Colonic mucosa (tissue), 4 donors: ENCODE measurements around the gene MYO19. TPM values are rescaled to one million over a fixed set of nuclear protein-coding genes. Genes with fewer than 3 reads are reported as not detected.

Source experiments
- DNase-seq: peaks from one replicate; pipeline ENCODE4 v3.0.0-alpha.2; 2020
- H3K27ac ChIP-seq: fragments of 200-600 bp; one replicate; pipeline ENCODE4 v1.8.0; 2021
- H3K27me3 ChIP-seq: fragments of 200-600 bp; one replicate; pipeline ENCODE4 v1.8.0; 2021
- H3K36me3 ChIP-seq: fragments of 200-600 bp; one replicate; pipeline ENCODE4 v1.8.0; 2021
- H3K4me1 ChIP-seq: fragments of 200-600 bp; one replicate; pipeline ENCODE4 v1.8.0; 2021; ENCODE audit warnings: mild to moderate bottlenecking
- H3K4me3 ChIP-seq: fragments of 200-600 bp; one replicate; pipeline ENCODE4 v1.8.0; 2021
- H3K9ac ChIP-seq, 2 donors: one replicate each; pipeline ENCODE4 v1.7.0; 2013; ENCODE audit warnings: control low read depth in 2 of 2, low read depth in 2 of 2, low read length in 2 of 2
- H3K9me3 ChIP-seq: fragments of 200-600 bp; one replicate; pipeline ENCODE4 v1.8.0; 2021
- CTCF ChIP-seq: fragments of 200-600 bp; IDR thresholded peaks from one replicate; pipeline ENCODE4 v1.8.0; 2022; ENCODE audit warnings: antibody characterized with exemption, mild to moderate bottlenecking
- intact Hi-C: fragments of 100-400 bp; cut with DNase I; formaldehyde crosslinking; loops from one replicate; pipeline ENCODE4 v1.14.1; 2022
- total RNA-seq, 2 donors: library from RNA; stranded (reverse); fragmentation: NEBNext Ultra II Directional in 1 of 2; extraction: Animal tissue kit (Norgen Biotek cat#: 25700) in 1 of 2; gene quantifications; one replicate each; pipeline ENCODE4 v1.2.1, GENCODE V29; 2021
- donor health status: healthy.
- donor health status: DM: no; HTN: no; CAD: no.
- donor health status: DM: no; HTN: no; CAD: no.

The MYO19 gene
- total RNA-seq, 2 donors from 2014 or later: 48.8 to 149 TPM

GRCh38 chr17:36504156-36504545 lies 30.5 kb downstream of the MYO19 start:
- TF ChIP-seq CTCF: no peak
- H3K27ac ChIP-seq: no peak overlapping the region
- H3K36me3 ChIP-seq: no peaks in the 10 kb centered on the region
- no peak overlapping the region for H3K4me3 ChIP-seq
- intact Hi-C loops: no loop called here
- H3K4me1 ChIP-seq: no peaks in the 10 kb centered on the region
- no peaks in the 10 kb centered on the region for H3K27me3 ChIP-seq
- no peaks in the 10 kb centered on the region for H3K9me3 ChIP-seq
- H3K9ac ChIP-seq: no peak overlapping the region
- DNase-seq: no peak

DNA sequence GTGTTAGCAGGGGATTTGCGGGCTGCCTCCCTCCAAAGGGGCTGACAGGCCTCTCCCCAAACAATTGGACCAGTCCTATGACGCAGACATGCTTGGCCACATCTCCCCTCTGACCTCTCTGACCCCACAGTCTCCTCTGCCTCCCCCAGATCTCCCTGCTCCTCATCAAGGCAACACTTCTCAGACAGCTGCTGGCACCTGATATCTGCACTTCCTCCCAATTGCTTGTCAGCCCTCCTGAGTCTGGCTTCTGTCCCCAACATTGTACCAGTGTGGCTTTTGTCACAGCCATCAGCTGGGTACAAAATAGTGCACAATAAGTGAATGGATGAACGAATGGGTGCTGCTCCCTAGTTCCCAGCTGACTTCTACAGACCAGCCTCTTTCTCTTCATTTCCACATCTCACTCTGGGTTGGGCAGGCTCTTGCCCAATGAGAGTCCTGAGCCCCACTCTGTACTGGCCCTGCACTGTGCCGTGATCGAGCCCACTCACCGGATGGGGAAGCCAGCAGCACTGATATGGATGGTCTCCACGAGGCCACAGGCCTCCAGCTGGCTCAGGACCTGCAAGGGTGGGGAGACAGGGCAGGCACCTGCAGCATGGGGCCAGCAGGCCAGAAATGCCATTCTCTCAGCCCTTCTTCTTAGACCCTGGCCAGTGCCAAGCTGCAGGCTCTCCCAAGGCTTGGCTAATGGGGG lies 31.1 kb downstream of the MYO19 start:
- Histone ChIP-seq H3K9me3 (no peaks in the 10 kb centered on the region), H3K36me3 (no peaks in the 10 kb centered on the region), H3K9ac (no peak overlapping the region), H3K4me3 (no peak overlapping the region), H3K27ac (no peak overlapping the region), H3K4me1 (no peaks in the 10 kb centered on the region), H3K27me3 (no peaks in the 10 kb centered on the region)
- intact Hi-C loops: no loop called here
- DNase-seq: no peak
- no peak for TF ChIP-seq CTCF

DNA sequence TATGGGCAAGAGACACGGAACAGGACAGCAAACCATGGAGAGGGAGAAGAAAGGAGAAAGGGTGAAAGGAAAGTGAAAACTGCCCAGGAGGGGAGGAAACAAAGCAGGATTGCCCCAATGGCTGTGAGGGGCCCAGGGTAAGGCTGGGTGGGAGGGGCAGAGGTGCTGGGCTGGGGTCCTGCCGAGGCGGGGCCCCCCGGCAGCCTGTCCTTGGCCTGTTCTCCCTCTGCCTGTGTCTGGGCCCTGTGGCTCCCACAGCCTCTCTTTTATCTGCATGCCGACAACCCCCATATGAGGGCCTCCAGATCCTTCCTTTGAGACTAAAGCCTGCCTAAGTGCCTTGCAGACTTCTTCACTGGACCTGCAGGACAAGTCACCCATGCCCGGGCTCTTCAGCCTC lies 32.7 kb downstream of the MYO19 start:
- Histone ChIP-seq H3K36me3 (no peaks in the 10 kb centered on the region), H3K4me1 (no peaks in the 10 kb centered on the region), H3K27ac (no peak overlapping the region), H3K9ac (no peak overlapping the region), H3K27me3 (no peaks in the 10 kb centered on the region), H3K4me3 (no peak overlapping the region), H3K9me3 (no peaks in the 10 kb centered on the region)
- no peak for DNase-seq
- intact Hi-C loops: no loop called here
- no peak for TF ChIP-seq CTCF

DNA sequence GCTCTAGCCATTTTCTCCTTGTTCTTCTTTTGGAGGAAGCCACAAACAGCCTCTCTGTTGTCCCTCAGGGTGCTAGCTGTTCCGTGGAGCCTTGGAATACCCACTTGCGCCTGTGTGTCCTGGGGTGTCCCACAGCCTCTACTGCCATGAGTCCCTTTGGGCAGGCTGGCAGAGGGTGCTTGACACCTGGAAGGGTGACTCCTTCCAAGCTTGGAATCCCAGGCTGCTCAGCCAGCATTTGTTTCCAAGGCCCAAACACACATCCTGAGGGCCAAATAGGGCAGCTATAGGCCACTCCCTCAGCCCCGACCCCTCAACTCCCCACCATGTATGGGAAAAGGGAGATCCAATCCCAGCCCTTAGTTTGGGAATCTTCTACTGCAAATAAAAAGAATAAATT lies 33.3 kb downstream of the MYO19 start:
- H3K9ac ChIP-seq: no peak overlapping the region
- intact Hi-C loops: no loop called here

DNA sequence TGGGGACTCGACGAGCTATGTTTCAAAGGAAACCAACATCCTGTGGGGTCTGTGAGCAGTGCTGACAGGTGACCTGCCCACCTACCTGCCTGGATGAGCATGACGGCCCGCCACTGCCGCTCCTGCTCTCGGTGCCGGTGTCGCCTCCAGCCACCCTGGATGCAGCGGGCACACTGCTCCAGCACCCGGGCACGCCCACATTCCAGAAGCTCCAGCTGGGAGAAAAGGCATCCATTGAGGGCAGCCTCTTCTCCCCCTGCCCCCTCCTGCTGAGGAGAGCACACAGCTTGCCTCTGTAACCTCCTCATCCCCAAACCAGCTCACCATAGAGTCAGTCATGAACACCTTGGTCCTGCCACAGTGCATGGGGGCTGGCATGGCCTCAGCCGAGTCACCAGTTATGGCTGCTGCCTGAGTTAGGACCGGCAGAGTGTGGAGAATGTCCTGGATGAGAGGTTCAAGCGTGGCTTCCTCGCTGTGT lies 33.9 kb downstream of the MYO19 start:
- Histone ChIP-seq H3K27ac (no peak overlapping the region), H3K9me3 (no peaks in the 10 kb centered on the region), H3K4me1 (no peaks in the 10 kb centered on the region), H3K27me3 (no peaks in the 10 kb centered on the region), H3K36me3 (no peaks in the 10 kb centered on the region), H3K9ac (no peak overlapping the region), H3K4me3 (no peak overlapping the region)
- no peak for TF ChIP-seq CTCF
- intact Hi-C loops: no loop called here
- no peak for DNase-seq

More for the DNA sequence above, 33.3 kb downstream of the MYO19 start:
- no peak for DNase-seq
- H3K27ac ChIP-seq: no peak overlapping the region
- no peaks in the 10 kb centered on the region for H3K36me3 ChIP-seq
- no peaks in the 10 kb centered on the region for H3K9me3 ChIP-seq
- no peak overlapping the region for H3K4me3 ChIP-seq
- no peak for TF ChIP-seq CTCF
- no peaks in the 10 kb centered on the region for H3K27me3 ChIP-seq
- no peaks in the 10 kb centered on the region for H3K4me1 ChIP-seq
